GM12878 (cell line): ENCODE results near the gene TBC1D24. TPM values are rescaled to one million over a fixed set of nuclear protein-coding genes. Genes with fewer than 3 reads are reported as not detected.

ENCODE experiments used
- CHD2 ChIP-seq: IDR thresholded peaks from 2 replicates; pipeline ENCODE4 v1.6.1; 2011; ENCODE audit warnings: low read depth, low read length, improper control_type of control experiment, borderline replicate concordance
- CHD4 ChIP-seq: fragments of 200-600 bp; sonication (generic); IDR thresholded peaks from 2 replicates; pipeline ENCODE4 v1.6.1; 2016; ENCODE audit warnings: mild to moderate bottlenecking
- CREB1 ChIP-seq: IDR thresholded peaks from 2 replicates; pipeline ENCODE4 v1.6.1; 2012; ENCODE audit warnings: low read depth, mild to moderate bottlenecking, inconsistent platforms
- DPF2 ChIP-seq: fragments of 450-650 bp; IDR thresholded peaks from 2 replicates; pipeline ENCODE4 v1.6.1; 2017; ENCODE audit warnings: mild to moderate bottlenecking
- E2F8 ChIP-seq: fragments of 450-650 bp; IDR thresholded peaks from 2 replicates; pipeline ENCODE4 v1.6.1; 2018; ENCODE audit warnings: mild to moderate bottlenecking, low read depth, moderate library complexity; ENCODE audit not compliant: partially characterized antibody
- HDGF ChIP-seq: fragments of 450-650 bp; IDR thresholded peaks from 2 replicates; pipeline ENCODE4 v1.6.1; 2016; ENCODE audit warnings: antibody characterized with exemption
- MAX ChIP-seq: IDR thresholded peaks from 2 replicates; pipeline ENCODE4 v1.6.1; 2012; ENCODE audit warnings: low read depth, low read length, improper control_type of control experiment
- MEF2A ChIP-seq: IDR thresholded peaks from 2 replicates; pipeline ENCODE4 v1.6.1; 2011; ENCODE audit warnings: low read depth, mild to moderate bottlenecking, low read length, moderate library complexity; ENCODE audit not compliant: insufficient read depth
- MXI1 ChIP-seq: fragments of 150-350 bp; IDR thresholded peaks from 2 replicates; pipeline ENCODE4 v1.6.1; 2011; ENCODE audit warnings: low read depth, mild to moderate bottlenecking, inconsistent platforms, low read length, improper control_type of control experiment
- NBN ChIP-seq: fragments of 450-650 bp; IDR thresholded peaks from 2 replicates; pipeline ENCODE4 v1.6.1; 2016
- POLR2A ChIP-seq: IDR thresholded peaks from 2 replicates; pipeline ENCODE4 v1.6.1; 2011; ENCODE audit warnings: low read depth, mild to moderate bottlenecking, low read length
- POU2F2 ChIP-seq: IDR thresholded peaks from 3 replicates; pipeline ENCODE4 v1.6.1; 2011; ENCODE audit warnings: low read depth, mild to moderate bottlenecking, low read length, borderline replicate concordance
- RAD21 ChIP-seq: IDR thresholded peaks from 2 replicates; pipeline ENCODE4 v1.6.1; 2011; ENCODE audit warnings: mild to moderate bottlenecking, low read depth, low read length, moderate library complexity; ENCODE audit not compliant: insufficient read depth
- SMAD1 ChIP-seq: fragments of 450-650 bp; IDR thresholded peaks from 2 replicates; pipeline ENCODE4 v1.6.1; 2018; ENCODE audit warnings: mild to moderate bottlenecking, low read depth; ENCODE audit not compliant: partially characterized antibody
- SMARCA5 ChIP-seq: fragments of 450-650 bp; IDR thresholded peaks from 2 replicates; pipeline ENCODE4 v1.6.1; 2017; ENCODE audit warnings: mild to moderate bottlenecking
- TCF12 ChIP-seq: IDR thresholded peaks from 2 replicates; pipeline ENCODE4 v1.6.1; 2011; ENCODE audit warnings: low read depth, mild to moderate bottlenecking, low read length
- YBX1 ChIP-seq: fragments of 450-650 bp; IDR thresholded peaks from 2 replicates; pipeline ENCODE4 v1.6.1; 2016; ENCODE audit warnings: antibody characterized with exemption
- ZNF622 ChIP-seq: fragments of 450-650 bp; IDR thresholded peaks from 2 replicates; pipeline ENCODE4 v1.6.1; 2017; ENCODE audit warnings: mild to moderate bottlenecking, inconsistent platforms
- polyA plus RNA-seq, 11 experiments: library from polyadenylated mRNA; depleted of rRNA in 4 of 11; unstranded in 6 of 11; stranded (reverse) in 5 of 11; fragments of >200 nt; fragmentation: Nextera tagmentation in 4 of 11; fragmentation: Illumina TruSeq in 1 of 11; extraction: Ambion mirVana in 4 of 11; extraction: Trizol in 1 of 11; gene quantifications; 1 replicate in 1 of 11; 2 replicates in 10 of 11; pipeline versions ENCODE4 v1.2.1 to v1.2.3, GENCODE V29; 2011 to 2016; ENCODE audit warnings: inconsistent platforms in 2 of 11, missing spikeins in 2 of 11, low read depth in 1 of 11
- total RNA-seq, 4 experiments: library from RNA; depleted of rRNA in 3 of 4; stranded (reverse); fragments of >200 nt in 3 of 4; fragmentation: Illumina TruSeq in 1 of 4; extraction: Trizol in 1 of 4; gene quantifications; 2 replicates each; pipeline versions ENCODE4 v1.2.1 to v1.2.3, GENCODE V29; 2013 to 2021
- TF ChIP-seq, protein P1 (sequence below): fragments of 450-650 bp; conservative IDR thresholded peaks from 2 replicates; pipeline ENCODE4 v1.6.1; 2017; ENCODE audit warnings: mild to moderate bottlenecking, moderate library complexity
- TF ChIP-seq, protein P2 (sequence below): IDR thresholded peaks from 2 replicates; pipeline ENCODE4 v1.6.1; 2012; ENCODE audit warnings: low read depth, low read length, improper control_type of control experiment
- TF ChIP-seq, protein P3 (sequence below): fragments of 450-650 bp; IDR thresholded peaks from 2 replicates; pipeline ENCODE4 v1.6.1; 2014; ENCODE audit warnings: mild to moderate bottlenecking

Gene TBC1D24
- total and polyA plus RNA-seq, 10 of the 15 experiments (the other 5 are each of a cell fraction or from before 2014, with no cell fraction given): 1.1 to 9.6 (median 4.5) TPM

DNA sequence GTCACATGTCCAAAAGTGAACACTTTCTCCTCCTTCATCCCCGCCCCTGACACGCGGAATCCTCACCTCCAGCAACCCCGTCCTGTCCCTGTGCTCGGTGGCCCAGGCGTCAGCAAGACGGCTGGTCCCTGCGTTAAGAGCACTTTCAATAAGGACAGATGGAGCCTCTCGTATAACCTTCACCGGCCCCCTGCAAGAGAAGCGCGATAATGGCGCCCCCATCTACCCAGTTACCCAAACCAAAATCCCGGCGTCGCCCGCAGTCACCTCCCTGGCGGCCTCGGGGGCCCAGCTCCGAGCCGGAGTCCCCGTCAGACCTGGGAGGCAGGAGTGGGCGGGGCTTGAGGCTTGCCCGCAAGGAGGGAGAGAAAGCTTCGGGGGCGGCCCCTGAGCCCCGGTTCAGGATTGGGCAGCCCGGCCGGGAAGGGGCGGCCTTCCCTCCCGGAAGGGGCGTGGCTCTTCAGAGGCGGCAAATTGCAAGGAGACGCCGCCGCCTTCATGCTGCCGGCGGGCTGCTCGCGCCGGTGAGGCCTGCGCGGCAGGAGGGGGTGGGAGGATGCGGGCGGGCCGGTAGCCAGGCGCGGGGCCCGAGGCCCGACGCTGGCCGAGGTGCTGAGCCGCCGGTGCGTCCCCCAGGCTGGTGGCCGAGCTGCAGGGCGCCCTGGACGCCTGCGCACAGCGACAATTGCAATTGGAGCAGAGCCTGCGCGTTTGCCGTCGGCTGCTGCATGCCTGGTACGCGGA lies 15.1 kb upstream of the TBC1D24 start, which contains the start of gene TEDC2 (continued):
- no peak for TF ChIP-seq ZNF622
- TF ChIP-seq HDGF: peak; percentile 77; the same call in 1 of the 2 replicates
- TF ChIP-seq NBN: peak; percentile 49; the same call in 1 of the 2 replicates
- peak; percentile 93 for TF ChIP-seq MAX
- TF ChIP-seq CHD2: peak; percentile 68
- no peak for TF ChIP-seq CREB1
- no peak for TF ChIP-seq YBX1
- TF ChIP-seq SMAD1: no peak
- TF ChIP-seq, protein P1, sequence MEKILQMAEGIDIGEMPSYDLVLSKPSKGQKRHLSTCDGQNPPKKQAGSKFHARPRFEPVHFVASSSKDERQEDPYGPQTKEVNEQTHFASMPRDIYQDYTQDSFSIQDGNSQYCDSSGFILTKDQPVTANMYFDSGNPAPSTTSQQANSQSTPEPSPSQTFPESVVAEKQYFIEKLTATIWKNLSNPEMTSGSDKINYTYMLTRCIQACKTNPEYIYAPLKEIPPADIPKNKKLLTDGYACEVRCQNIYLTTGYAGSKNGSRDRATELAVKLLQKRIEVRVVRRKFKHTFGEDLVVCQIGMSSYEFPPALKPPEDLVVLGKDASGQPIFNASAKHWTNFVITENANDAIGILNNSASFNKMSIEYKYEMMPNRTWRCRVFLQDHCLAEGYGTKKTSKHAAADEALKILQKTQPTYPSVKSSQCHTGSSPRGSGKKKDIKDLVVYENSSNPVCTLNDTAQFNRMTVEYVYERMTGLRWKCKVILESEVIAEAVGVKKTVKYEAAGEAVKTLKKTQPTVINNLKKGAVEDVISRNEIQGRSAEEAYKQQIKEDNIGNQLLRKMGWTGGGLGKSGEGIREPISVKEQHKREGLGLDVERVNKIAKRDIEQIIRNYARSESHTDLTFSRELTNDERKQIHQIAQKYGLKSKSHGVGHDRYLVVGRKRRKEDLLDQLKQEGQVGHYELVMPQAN: peak; percentile 98
- TF ChIP-seq RAD21: no peak
- no peak for TF ChIP-seq MEF2A
- TF ChIP-seq MXI1: peak; percentile 98
- peak; percentile 58; the same call in 1 of the 2 replicates for TF ChIP-seq POLR2A
- no peak for TF ChIP-seq POU2F2
- 0 out of 2 replicates have a peak, but pooled peaks have one; percentile 7 for TF ChIP-seq TCF12
- TF ChIP-seq, protein P2, sequence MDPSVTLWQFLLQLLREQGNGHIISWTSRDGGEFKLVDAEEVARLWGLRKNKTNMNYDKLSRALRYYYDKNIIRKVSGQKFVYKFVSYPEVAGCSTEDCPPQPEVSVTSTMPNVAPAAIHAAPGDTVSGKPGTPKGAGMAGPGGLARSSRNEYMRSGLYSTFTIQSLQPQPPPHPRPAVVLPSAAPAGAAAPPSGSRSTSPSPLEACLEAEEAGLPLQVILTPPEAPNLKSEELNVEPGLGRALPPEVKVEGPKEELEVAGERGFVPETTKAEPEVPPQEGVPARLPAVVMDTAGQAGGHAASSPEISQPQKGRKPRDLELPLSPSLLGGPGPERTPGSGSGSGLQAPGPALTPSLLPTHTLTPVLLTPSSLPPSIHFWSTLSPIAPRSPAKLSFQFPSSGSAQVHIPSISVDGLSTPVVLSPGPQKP: peak; percentile 40
- no peak for TF ChIP-seq DPF2
- no peak for TF ChIP-seq CHD4
- no peak for TF ChIP-seq SMARCA5
- TF ChIP-seq E2F8: no peak
- TF ChIP-seq, protein P3, sequence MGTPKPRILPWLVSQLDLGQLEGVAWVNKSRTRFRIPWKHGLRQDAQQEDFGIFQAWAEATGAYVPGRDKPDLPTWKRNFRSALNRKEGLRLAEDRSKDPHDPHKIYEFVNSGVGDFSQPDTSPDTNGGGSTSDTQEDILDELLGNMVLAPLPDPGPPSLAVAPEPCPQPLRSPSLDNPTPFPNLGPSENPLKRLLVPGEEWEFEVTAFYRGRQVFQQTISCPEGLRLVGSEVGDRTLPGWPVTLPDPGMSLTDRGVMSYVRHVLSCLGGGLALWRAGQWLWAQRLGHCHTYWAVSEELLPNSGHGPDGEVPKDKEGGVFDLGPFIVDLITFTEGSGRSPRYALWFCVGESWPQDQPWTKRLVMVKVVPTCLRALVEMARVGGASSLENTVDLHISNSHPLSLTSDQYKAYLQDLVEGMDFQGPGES: no peak
